ENCODE data around the gene CIDEB. TPM values are rescaled to one million over a fixed set of nuclear protein-coding genes. Genes with fewer than 3 reads are reported as not detected.

The CIDEB gene
- total and polyA plus RNA-seq, 10 of the 15 experiments (the other 5 are each of a cell fraction or from before 2014, with no cell fraction given): 0.34 to 6.3 (median 3.2) TPM

- no peak for TF ChIP-seq ZBTB4 (CRISPR knock-in tag; IDR thresholded peaks at IDR 0.05)
- TF ChIP-seq SUPT20H (IDR thresholded peaks at IDR 0.05; ENCODE audit: borderline replicate concordance, control insufficient read depth, low read depth, low read length): no peak
- TF ChIP-seq SMAD5 (IDR thresholded peaks at IDR 0.05; ENCODE audit: low read depth): no peak
- no peak for TF ChIP-seq GATAD2B (conservative IDR thresholded peaks at IDR 0.05; ENCODE audit: low read depth)
- TF ChIP-seq ZSCAN29 (IDR thresholded peaks at IDR 0.05): no peak
- TF ChIP-seq CREM (IDR thresholded peaks at IDR 0.05; ENCODE audit: low read depth): no peak
- no peak for TF ChIP-seq EP300 (IDR thresholded peaks at IDR 0.05; ENCODE audit: borderline replicate concordance in 1 of 2, control insufficient read depth in 1 of 2, low read depth in 2 of 2, low read length in 2 of 2)
- no peak for TF ChIP-seq NR2C1 (IDR thresholded peaks at IDR 0.05)
- TF ChIP-seq BCL11A (IDR thresholded peaks at IDR 0.05; ENCODE audit: low read depth, low read length): no peak
- TF ChIP-seq HDGF (IDR thresholded peaks at IDR 0.05): no peak
- no peak for TF ChIP-seq CBFB (IDR thresholded peaks at IDR 0.05; ENCODE audit: low read depth)
Observed at GRCh38 chr14:24310646-24311604, 3.1 kb upstream of the CIDEB start, which contains the start of gene LTB4R (continued).
